Measurements from ENCODE around the gene CFAP91. TPM values are rescaled to one million over a fixed set of nuclear protein-coding genes. Genes with fewer than 3 reads are reported as not detected.

Gene CFAP91
- total and polyA plus RNA-seq, 12 donors, result 0.19 to 1.6 (median 0.49) TPM

DNA sequence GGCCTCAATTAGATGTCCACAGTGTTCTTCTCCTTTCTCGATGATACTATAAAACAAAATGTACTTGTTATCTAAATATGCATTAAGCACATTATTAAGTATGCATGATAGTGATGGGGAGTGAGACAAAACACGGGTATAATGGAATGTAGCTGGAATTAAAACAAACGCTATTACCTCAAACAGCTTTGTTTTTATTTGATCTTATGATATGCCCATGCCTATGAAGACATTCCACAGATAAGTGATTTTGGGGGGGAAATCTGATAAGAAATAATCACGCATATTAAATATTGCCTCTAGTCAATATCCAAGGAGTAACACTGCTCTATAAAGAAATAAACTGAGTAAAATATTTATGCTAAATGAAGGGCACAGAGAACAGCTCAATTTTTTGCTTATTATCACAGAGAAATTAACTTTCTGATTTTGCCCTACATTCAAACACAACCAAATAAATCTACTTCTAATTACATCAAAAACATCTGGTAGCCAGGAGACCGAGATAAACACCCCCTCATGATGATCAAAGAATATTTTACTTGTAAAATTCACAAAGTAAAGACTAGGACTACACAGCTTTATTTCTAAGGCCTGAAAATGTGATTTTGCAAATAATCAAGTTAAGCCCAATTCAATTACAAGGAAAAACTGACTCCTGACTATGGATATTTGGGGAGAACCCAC lies 27.5 kb upstream of the CFAP91 start:
- H3K9me3 ChIP-seq, result no peaks in the 10 kb centered on the region
- H3K27me3 ChIP-seq, result no peaks in the 10 kb centered on the region
- DNase-seq (no peak), ATAC-seq (no peak)
- no peak for TF ChIP-seq CTCF (IDR thresholded peaks at IDR 0.05)
- intact Hi-C loops (cut with DNase I), result loop anchor here in 7 of 10 donors (2.0 to 10.0 kb wide), 11 partner anchors 78 to 401 kb away; partner anchors contain the start of genes PLA1A (in 2 of the 7), ADPRH (in 1 of the 7) and TIMMDC1 (in 1 of the 7)
- H3K36me3 ChIP-seq, result peaks cover 0 to 50% (median 17%) of the 10 kb centered on the region in 9 donors
- H3K27ac ChIP-seq, result peak overlapping the region; percentile 89 to 98 (median 96)
- H3K4me3 ChIP-seq, result peak overlapping the region in 7 of 10 donors; percentile 55 to 81 (median 72)
- 50 to 68% methylated on average over 5 of the region's 5 CpGs for WGBS, 2 donors
- peaks cover 3 to 51% (median 37%) of the 10 kb centered on the region in 9 donors for H3K4me1 ChIP-seq

DNA sequence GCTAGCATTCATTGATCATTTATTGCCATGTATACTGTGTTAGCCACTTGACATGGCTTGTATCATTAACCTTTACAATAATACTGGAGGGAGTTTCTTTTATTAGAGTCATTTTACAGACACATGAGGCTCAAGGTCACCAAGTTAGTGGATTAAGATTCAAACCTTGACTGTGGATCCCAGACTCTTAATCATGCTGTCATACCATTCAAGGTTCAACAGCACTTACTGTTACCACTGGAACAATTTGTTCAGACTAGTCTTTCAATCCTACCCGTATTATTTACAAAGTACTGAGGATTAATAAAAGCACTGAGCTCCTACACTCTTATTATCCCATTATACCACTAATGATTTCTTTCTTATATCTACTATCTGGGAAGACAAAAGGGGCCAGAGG lies 26.8 kb upstream of the CFAP91 start:
- DNase-seq, result no peak
- Histone ChIP-seq H3K4me3 (peak overlapping the region; percentile 53 to 81 (median 70)), H3K4me1 (peaks cover 4 to 50% (median 36%) of the 10 kb centered on the region in 9 donors), H3K9me3 (no peaks in the 10 kb centered on the region), H3K27me3 (no peaks in the 10 kb centered on the region), H3K36me3 (peaks cover 0 to 44% (median 13%) of the 10 kb centered on the region in 9 donors), H3K27ac (peak overlapping the region; percentile 89 to 98 (median 96))
- WGBS, 2 donors, result 27 to 35% methylated on average over 1 of the region's 1 CpG
- no peak for TF ChIP-seq CTCF (IDR thresholded peaks at IDR 0.05)
- intact Hi-C loops (cut with DNase I), result loop anchor here in 7 of 10 donors (2.0 to 10.0 kb wide), 11 partner anchors 79 to 401 kb away; partner anchors contain the start of genes PLA1A (in 2 of the 7), ADPRH (in 1 of the 7) and TIMMDC1 (in 1 of the 7)
- ATAC-seq, result no peak

GRCh38 chr3:119676771-119677640 lies 25.8 kb upstream of the CFAP91 start, which contains the start of gene COX17:
TSS of gene COX17 (minus strand) at chr3:119677406. CDS start at chr3:119677310, 96 bp downstream.
- WGBS, 2 donors, result 0 to 1% methylated on average over 53 to 54 of the region's 54 CpGs
- peaks cover 6 to 45% (median 34%) of the 10 kb centered on the region in 9 donors for H3K4me1 ChIP-seq
- intact Hi-C loops (cut with DNase I), result loop anchor here in 7 of 10 donors (1.0 to 10.0 kb wide), 12 partner anchors 80 to 402 kb away; partner anchors contain the start of genes PLA1A (in 2 of the 7), TIMMDC1 (in 2 of the 7) and ADPRH (in 1 of the 7)

More at GRCh38 chr3:119676771-119677640, 25.8 kb upstream of the CFAP91 start, which contains the start of gene COX17:
- Histone ChIP-seq H3K27ac (peak within 1 kb of the TSS; percentile 89 to 98 (median 96)), H3K36me3 (peaks cover 0 to 34% (median 11%) of the 10 kb centered on the region in 9 donors), H3K9me3 (no peaks in the 10 kb centered on the region), H3K4me3 (peak within 1 kb of the TSS; percentile 53 to 81 (median 70)), H3K27me3 (no peaks in the 10 kb centered on the region)
- ATAC-seq, result peak; percentile 86 to 94 (median 91)
- peak; percentile 91 to 96 for DNase-seq
- TF ChIP-seq CTCF (IDR thresholded peaks at IDR 0.05), result no peak

Measured in heart right ventricle (tissue), 16 donors.